Glutamatergic neuron (in vitro differentiated cells): ENCODE data around the gene SF3B4. TPM values are rescaled to one million over a fixed set of nuclear protein-coding genes. Genes with fewer than 3 reads are reported as not detected.

ENCODE experiments used
- DNase-seq: peaks from one replicate; pipeline ENCODE4 v3.0.0; 2022
- H3K27ac Mint-ChIP-seq: one replicate; pipeline ENCODE4 v1.8.0; 2020; ENCODE audit warnings: mild to moderate bottlenecking, mixed read lengths, inconsistent platforms; ENCODE audit not compliant: unreplicated experiment
- H3K27me3 Mint-ChIP-seq: one replicate; pipeline ENCODE4 v1.8.0; 2020; ENCODE audit warnings: mild to moderate bottlenecking, moderate library complexity, mixed read lengths, inconsistent platforms; ENCODE audit not compliant: unreplicated experiment
- H3K36me3 Mint-ChIP-seq: one replicate; pipeline ENCODE4 v1.8.0; 2020; ENCODE audit warnings: mild to moderate bottlenecking, mixed read lengths, inconsistent platforms; ENCODE audit not compliant: unreplicated experiment
- H3K4me1 Mint-ChIP-seq: one replicate; pipeline ENCODE4 v1.8.0; 2020; ENCODE audit warnings: mild to moderate bottlenecking, low read depth, mixed read lengths, inconsistent platforms; ENCODE audit not compliant: unreplicated experiment
- H3K4me3 Mint-ChIP-seq: one replicate; pipeline ENCODE4 v1.8.0; 2020; ENCODE audit warnings: mild to moderate bottlenecking, mixed read lengths, inconsistent platforms; ENCODE audit not compliant: unreplicated experiment
- H3K9me3 Mint-ChIP-seq: one replicate; pipeline ENCODE4 v1.8.0; 2020; ENCODE audit warnings: mild to moderate bottlenecking, moderate library complexity, mixed read lengths, inconsistent platforms; ENCODE audit not compliant: unreplicated experiment
- long read RNA-seq: library from polyadenylated mRNA; unstranded; transcript quantifications from one replicate; pipeline ENCODE4 v2.0.0, GENCODE V29; 2020; ENCODE audit not compliant: unreplicated experiment
- total RNA-seq: library from RNA; stranded (reverse); fragmentation: NEBNext Ultra II Directional; extraction: Animal tissue kit (Norgen Biotek cat#: 25700); gene quantifications from one replicate; pipeline ENCODE4 v1.2.1, GENCODE V29; 2021; ENCODE audit not compliant: unreplicated experiment
- TF ChIP-seq, protein P1 (sequence below): fragments of 200-600 bp; sonication (generic); IDR thresholded peaks from one replicate; pipeline ENCODE4 v1.5.0; 2021; ENCODE audit not compliant: partially characterized antibody, unreplicated experiment

Gene SF3B4, protein sequence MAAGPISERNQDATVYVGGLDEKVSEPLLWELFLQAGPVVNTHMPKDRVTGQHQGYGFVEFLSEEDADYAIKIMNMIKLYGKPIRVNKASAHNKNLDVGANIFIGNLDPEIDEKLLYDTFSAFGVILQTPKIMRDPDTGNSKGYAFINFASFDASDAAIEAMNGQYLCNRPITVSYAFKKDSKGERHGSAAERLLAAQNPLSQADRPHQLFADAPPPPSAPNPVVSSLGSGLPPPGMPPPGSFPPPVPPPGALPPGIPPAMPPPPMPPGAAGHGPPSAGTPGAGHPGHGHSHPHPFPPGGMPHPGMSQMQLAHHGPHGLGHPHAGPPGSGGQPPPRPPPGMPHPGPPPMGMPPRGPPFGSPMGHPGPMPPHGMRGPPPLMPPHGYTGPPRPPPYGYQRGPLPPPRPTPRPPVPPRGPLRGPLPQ
- total RNA-seq: 47.3 TPM
- long read RNA-seq, transcript SF3B4-201 (6 exons, 2,085 nt): major isoform, 26 of 30 reads
- long read RNA-seq, partial matches to known transcripts: 3 of 30 reads
- long read RNA-seq, other reads (novel, unspliced or antisense): 1 of 30 reads

DNA sequence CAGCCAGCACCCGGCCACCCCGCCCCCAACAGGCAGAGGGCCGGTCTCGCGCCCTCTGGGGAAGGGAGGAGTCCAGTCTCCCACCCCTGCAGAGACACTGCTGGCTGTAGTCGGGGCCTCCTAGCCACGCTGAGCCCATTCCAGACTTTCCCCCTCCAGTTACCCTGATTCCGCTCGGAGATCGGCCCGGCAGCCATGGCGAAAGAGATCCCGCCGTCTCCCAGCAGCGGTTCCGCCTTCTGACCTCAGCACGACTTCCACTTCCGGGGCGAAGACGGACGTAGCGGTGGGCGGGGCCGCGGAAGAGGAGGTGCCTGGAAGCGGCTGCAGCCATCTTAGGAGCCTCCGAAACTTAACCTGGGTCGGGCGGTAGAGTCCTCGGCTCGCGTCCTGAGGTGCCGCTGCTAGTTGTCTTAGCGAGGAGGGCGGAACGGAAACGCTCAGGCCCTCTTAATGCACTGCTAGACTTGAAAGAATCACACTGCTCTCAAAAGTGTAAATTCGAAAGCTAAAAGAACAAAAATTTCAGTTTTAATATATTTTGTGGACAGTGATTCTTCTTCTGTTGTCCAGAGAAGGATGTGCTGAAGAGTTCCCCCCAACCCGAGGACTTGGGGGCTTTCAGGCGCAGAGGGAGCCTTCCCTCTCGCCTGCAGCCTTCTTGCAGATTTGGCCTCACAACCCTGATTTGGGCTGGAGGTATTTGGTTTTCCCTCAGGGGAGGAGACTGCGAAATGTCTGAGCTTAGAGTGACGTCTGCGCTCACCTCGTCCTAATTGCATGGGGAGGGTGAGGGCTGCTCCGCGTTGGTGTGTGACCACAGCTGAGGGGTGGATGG is at the start of gene SF3B4:
Gene SF3B4 (minus strand): TSS at position 241 of the 838 bp plus-strand sequence. CDS start 44 bp downstream, at position 197.
- Mint-ChIP-seq H3K27me3 (peaks cover 12% of the 10 kb centered on the region), H3K27ac (peak within 1 kb of the TSS; percentile 99), H3K9me3 (peaks cover 10% of the 10 kb centered on the region), H3K4me3 (peak within 1 kb of the TSS; percentile 100), H3K36me3 (peaks cover 9% of the 10 kb centered on the region), H3K4me1 (peaks cover 12% of the 10 kb centered on the region)
- TF ChIP-seq, protein P1, sequence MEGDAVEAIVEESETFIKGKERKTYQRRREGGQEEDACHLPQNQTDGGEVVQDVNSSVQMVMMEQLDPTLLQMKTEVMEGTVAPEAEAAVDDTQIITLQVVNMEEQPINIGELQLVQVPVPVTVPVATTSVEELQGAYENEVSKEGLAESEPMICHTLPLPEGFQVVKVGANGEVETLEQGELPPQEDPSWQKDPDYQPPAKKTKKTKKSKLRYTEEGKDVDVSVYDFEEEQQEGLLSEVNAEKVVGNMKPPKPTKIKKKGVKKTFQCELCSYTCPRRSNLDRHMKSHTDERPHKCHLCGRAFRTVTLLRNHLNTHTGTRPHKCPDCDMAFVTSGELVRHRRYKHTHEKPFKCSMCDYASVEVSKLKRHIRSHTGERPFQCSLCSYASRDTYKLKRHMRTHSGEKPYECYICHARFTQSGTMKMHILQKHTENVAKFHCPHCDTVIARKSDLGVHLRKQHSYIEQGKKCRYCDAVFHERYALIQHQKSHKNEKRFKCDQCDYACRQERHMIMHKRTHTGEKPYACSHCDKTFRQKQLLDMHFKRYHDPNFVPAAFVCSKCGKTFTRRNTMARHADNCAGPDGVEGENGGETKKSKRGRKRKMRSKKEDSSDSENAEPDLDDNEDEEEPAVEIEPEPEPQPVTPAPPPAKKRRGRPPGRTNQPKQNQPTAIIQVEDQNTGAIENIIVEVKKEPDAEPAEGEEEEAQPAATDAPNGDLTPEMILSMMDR: no peak
- DNase-seq: peak; percentile 96

DNA sequence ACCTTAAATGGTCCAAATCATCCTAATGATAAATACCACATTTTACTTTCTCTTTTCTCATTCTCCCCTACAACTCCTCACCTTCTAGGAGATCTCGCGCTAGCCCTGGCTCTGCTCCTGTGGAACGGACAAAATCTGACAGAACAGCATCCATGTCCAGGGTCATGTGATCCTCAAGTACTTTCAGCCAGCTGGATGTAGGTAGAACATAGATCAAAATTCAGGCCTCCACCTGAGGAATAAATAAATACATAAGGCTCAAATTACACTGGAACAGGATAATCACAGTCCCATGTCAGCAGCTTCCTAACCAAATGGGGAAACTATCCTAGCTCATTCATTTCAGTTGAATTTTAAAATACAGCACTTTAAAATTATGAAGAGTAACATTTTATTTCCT is 49.7 kb upstream of the SF3B4 start:
- H3K27ac Mint-ChIP-seq: no peak overlapping the region

DNA sequence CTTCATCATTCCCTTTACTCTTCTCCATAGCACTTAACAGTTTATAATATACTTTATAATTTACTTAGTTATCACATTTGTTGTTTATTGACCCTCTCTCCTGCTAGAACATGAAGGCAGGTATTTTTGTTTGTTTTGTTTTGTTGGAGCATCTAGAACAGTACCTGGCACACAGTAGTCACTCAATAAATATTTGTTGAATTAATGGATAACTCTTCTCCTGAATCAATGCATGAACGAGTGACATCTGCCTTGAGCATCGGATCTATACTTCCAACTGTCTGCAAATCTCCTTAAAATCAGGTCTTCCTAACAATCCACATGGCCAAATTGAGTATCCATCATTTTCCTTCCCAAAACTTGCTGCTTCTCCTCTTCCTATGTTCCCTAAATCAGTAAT is 44.9 kb upstream of the SF3B4 start:
- H3K27ac Mint-ChIP-seq: no peak overlapping the region
- TF ChIP-seq, protein P1: no peak
- no peaks in the 10 kb centered on the region for H3K27me3 Mint-ChIP-seq
- H3K4me3 Mint-ChIP-seq: no peak overlapping the region
- no peaks in the 10 kb centered on the region for H3K36me3 Mint-ChIP-seq
- DNase-seq: no peak
- peaks cover 2% of the 10 kb centered on the region for H3K9me3 Mint-ChIP-seq
- no peaks in the 10 kb centered on the region for H3K4me1 Mint-ChIP-seq

More for the DNA sequence above, 49.7 kb upstream of the SF3B4 start:
- Mint-ChIP-seq H3K4me3 (no peak overlapping the region), H3K27me3 (no peaks in the 10 kb centered on the region), H3K4me1 (no peaks in the 10 kb centered on the region), H3K36me3 (no peaks in the 10 kb centered on the region), H3K9me3 (peaks cover 2% of the 10 kb centered on the region)
- TF ChIP-seq, protein P1: no peak
- DNase-seq: no peak

DNA sequence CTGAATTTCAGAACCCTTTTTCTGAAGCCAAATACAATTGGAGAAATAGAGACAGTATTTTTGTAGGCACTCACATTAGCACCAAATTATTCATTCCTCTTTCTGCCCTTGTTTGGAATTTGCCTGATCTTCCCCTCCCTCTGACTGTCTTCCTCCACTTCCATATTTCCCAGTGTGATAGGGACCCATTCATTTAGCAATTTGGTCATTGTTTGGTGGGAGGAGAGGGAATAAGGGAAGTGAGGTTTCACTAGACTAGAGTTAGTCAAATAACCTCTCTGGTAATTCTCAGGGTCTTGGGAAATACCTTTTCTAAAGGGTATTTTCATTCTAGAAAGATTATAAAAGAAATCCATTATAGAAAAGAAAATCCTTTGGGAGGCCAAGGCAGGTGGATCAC is 40.0 kb upstream of the SF3B4 start:
- DNase-seq: no peak
- Mint-ChIP-seq H3K4me3 (no peak overlapping the region), H3K27me3 (no peaks in the 10 kb centered on the region), H3K36me3 (no peaks in the 10 kb centered on the region), H3K4me1 (peaks cover 7% of the 10 kb centered on the region), H3K27ac (no peak overlapping the region), H3K9me3 (no peaks in the 10 kb centered on the region)
- TF ChIP-seq, protein P1: no peak
